Activated CD8-positive, alpha-beta memory T cell treated with anti-CD3 and anti-CD28 coated beads, Interleukin-2, amount 50 U/mL, for 1 hour (primary cell): Measurements from ENCODE around the gene GMDS.

Source experiments
- DNase-seq: peaks from one replicate; pipeline ENCODE4 v3.0.0-alpha.2; 2020; ENCODE audit errors: extremely low read depth

GMDS gene

GRCh38 chr6:2178125-2178524, 67.3 kb downstream of the GMDS start:
- no peak for DNase-seq

- DNase-seq: no peak
Measured at GRCh38 chr6:2175825-2176224, 69.6 kb downstream of the GMDS start.

GRCh38 chr6:2173203-2173961, 72.0 kb downstream of the GMDS start:
- no peak for DNase-seq

GRCh38 chr6:2171728-2172127, 73.7 kb downstream of the GMDS start:
- no peak for DNase-seq

GRCh38 chr6:2168480-2168879, 76.9 kb downstream of the GMDS start:
- no peak for DNase-seq

- DNase-seq: no peak
Measured at GRCh38 chr6:2166717-2167116, 78.7 kb downstream of the GMDS start.

- DNase-seq: no peak
Measured at GRCh38 chr6:2165286-2165685, 80.1 kb downstream of the GMDS start.

GRCh38 chr6:2164481-2164880, 80.9 kb downstream of the GMDS start:
- DNase-seq: no peak

- DNase-seq: no peak
Measured at GRCh38 chr6:2162079-2162445, 83.3 kb downstream of the GMDS start.

GRCh38 chr6:2158596-2159271, 86.7 kb downstream of the GMDS start:
- DNase-seq: no peak

- DNase-seq: no peak
Measured at GRCh38 chr6:2157441-2158127, 87.8 kb downstream of the GMDS start.

GRCh38 chr6:2155206-2155605, 90.2 kb downstream of the GMDS start:
- no peak for DNase-seq

- DNase-seq: no peak
Measured at GRCh38 chr6:2149361-2150006, 95.9 kb downstream of the GMDS start.

- DNase-seq: no peak
Measured at GRCh38 chr6:2148748-2149147, 96.7 kb downstream of the GMDS start.

- no peak for DNase-seq
Measured at GRCh38 chr6:2147766-2148448, 97.5 kb downstream of the GMDS start.

- no peak for DNase-seq
Measured at GRCh38 chr6:2147261-2147660, 98.1 kb downstream of the GMDS start.

GRCh38 chr6:2144210-2144609, 101.2 kb downstream of the GMDS start:
- DNase-seq: no peak

GRCh38 chr6:2141644-2142290, 103.6 kb downstream of the GMDS start:
- DNase-seq: no peak

GRCh38 chr6:2140438-2141128, 104.8 kb downstream of the GMDS start:
- no peak for DNase-seq

GRCh38 chr6:2135401-2135800, 110.0 kb downstream of the GMDS start:
- DNase-seq: no peak

- DNase-seq: no peak
Measured at GRCh38 chr6:2134554-2134953, 110.9 kb downstream of the GMDS start.
